ENCODE measurements around the gene KDM6B.

DNA sequence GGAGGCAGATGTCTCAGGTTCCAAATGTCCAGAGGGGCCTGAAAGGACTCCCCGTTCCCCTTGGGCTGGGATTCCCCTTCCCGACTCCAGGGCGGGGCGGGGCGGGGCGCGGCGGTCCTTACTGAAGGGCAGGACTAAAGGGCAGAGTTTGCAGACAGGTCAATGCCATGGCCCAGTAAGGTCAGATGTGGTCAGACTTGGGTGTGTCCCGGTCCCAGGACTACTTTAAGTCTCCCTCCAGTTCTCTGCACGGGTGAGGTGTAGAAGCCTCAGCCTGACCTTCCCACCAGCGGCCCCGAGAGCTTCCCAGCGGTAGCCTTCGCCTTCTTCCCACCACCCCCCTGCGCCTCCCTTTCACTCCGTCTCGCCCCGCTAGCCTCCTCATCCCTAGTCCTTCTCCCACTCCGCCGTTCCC, 532 bp downstream of the KDM6B start:
- TF ChIP-seq, protein P1, sequence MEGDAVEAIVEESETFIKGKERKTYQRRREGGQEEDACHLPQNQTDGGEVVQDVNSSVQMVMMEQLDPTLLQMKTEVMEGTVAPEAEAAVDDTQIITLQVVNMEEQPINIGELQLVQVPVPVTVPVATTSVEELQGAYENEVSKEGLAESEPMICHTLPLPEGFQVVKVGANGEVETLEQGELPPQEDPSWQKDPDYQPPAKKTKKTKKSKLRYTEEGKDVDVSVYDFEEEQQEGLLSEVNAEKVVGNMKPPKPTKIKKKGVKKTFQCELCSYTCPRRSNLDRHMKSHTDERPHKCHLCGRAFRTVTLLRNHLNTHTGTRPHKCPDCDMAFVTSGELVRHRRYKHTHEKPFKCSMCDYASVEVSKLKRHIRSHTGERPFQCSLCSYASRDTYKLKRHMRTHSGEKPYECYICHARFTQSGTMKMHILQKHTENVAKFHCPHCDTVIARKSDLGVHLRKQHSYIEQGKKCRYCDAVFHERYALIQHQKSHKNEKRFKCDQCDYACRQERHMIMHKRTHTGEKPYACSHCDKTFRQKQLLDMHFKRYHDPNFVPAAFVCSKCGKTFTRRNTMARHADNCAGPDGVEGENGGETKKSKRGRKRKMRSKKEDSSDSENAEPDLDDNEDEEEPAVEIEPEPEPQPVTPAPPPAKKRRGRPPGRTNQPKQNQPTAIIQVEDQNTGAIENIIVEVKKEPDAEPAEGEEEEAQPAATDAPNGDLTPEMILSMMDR (IDR thresholded peaks at IDR 0.05) = no peak
- TF ChIP-seq POLR2A (IDR thresholded peaks at IDR 0.05) = no peak
- TF ChIP-seq POLR2AphosphoS5 (IDR thresholded peaks at IDR 0.05) = no peak
